GM15510 (cell line): Measurements from ENCODE around the gene ACAD11.

Experiments
- POLR2A ChIP-seq: IDR thresholded peaks from 3 replicates; pipeline ENCODE4 v1.6.1; 2011; ENCODE audit warnings: borderline replicate concordance; ENCODE audit not compliant: insufficient read length; ENCODE audit errors: extremely low read depth

The ACAD11 gene

GRCh38 chr3:132517311-132517710, 142.3 kb downstream of the ACAD11 start:
- no peak for TF ChIP-seq POLR2A

DNA sequence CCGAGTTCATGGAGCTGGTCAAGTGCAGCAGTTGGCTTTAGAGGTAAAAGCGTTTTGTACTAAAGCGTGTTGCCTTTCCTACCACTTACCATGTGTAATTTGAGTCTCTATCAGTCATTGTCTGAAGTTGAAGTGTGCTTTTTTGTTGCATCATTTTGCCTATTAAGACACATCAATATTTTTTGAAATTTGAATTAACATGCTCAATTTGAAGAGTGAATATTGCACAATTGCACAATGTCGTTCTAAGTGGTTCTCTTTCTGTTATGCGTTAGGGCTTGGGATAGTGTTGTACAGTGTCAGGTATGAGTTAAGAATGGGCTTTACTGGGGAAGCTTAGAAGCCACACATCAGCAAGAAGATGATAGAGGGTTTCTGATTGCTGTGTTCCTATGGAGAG, 146.6 kb downstream of the ACAD11 start:
- no peak for TF ChIP-seq POLR2A

- no peak for TF ChIP-seq POLR2A
Observed at GRCh38 chr3:132509506-132509905, 150.1 kb downstream of the ACAD11 start.

DNA sequence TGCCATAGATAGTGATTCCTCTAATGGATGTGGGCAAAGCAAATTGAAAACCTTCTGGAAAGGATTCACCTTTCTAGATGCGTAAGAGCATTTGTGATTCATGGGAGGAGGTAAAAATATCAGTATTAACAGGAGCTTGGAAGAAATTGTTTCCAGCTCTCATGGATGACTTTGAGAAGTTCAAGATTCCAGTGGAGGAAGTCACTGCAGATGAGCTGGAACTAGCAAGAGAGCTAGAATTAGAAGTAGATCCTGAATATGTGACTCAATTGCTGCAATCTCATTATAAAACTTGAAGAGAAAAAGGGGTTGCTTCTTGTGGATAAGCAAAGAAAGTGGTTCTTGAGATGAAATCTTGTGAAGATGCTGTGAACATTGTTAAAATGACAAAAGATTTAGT, 150.5 kb downstream of the ACAD11 start:
- TF ChIP-seq POLR2A: no peak
